PC-9 (cell line): ENCODE results near the gene PJA1.

ENCODE experiments used
- CTCF ChIP-seq: fragments of 200-600 bp; sonication (generic); conservative IDR thresholded peaks from 2 replicates; pipeline ENCODE4 v1.6.1; 2017; ENCODE audit warnings: mixed run types, antibody characterized with exemption, mild to moderate bottlenecking, moderate library complexity
- EZH2 ChIP-seq: fragments of 200-600 bp; sonication (generic); IDR thresholded peaks from 2 replicates; pipeline ENCODE4 v1.8.0; 2017; ENCODE audit warnings: antibody characterized with exemption, low read depth

- TF ChIP-seq CTCF (no peak), EZH2 (no peak)
Measured at GRCh38 chrX:69117876-69118526, 47.3 kb downstream of the PJA1 start.
